A549 (cell line): ENCODE measurements around the gene RRP7A. TPM values are rescaled to one million over a fixed set of nuclear protein-coding genes. Genes with fewer than 3 reads are reported as not detected.
"Not testable (repeated sequence)": the region's sequence is repeated elsewhere in the genome, so short reads cannot be mapped to it uniquely, and the experiment has no call there.

Experiments
- ATAC-seq, 2 experiments: fragments of 200-7000 bp in 1 of 2; fragments of >200 bp in 1 of 2; cut with Nextera tagmentation in 1 of 2; cut with Tn5 transposase in 1 of 2; 3 replicates each; pipeline versions ENCODE4 v1.8.0 to v1.9.1; 2018 to 2020; ENCODE audit warnings: mild to moderate bottlenecking in 1 of 2, moderate library complexity in 1 of 2
- CTCF ChIA-PET: fragments of 300-600 bp; sonication (Branson Sonifier 250); formaldehyde crosslinking; extraction: SDS; loops from one replicate; lab custom pipeline; 2021; ENCODE audit warnings: antibody characterized with exemption, inconsistent platforms; lab: Yijun Ruan, JAX
- POLR2A ChIA-PET: fragments of 350-600 bp; formaldehyde crosslinking; extraction: SDS; loops from one replicate; lab custom pipeline; 2021; ENCODE audit warnings: antibody characterized with exemption, inconsistent platforms; lab: Yijun Ruan, JAX
- DNase-seq, 2 experiments: peaks; one replicate each; pipeline versions ENCODE4 v3.0.0 to v3.0.0-alpha.2; 2011 to 2016; ENCODE audit warnings: low read depth in 1 of 2, low spot score in 1 of 2
- FAIRE-seq: peaks from 2 replicates; lab custom pipeline; 2011; peaks lifted over from hg19 to GRCh38; lab: Jason Lieb, UNC
- H3K27ac ChIP-seq, 2 experiments: fragments of >200 bp; sonication (Bioruptor Twin); formaldehyde crosslinking; 3 replicates each; pipeline ENCODE4 v1.5.1; 2016 to 2017
- H3K4me1 ChIP-seq: fragments of >200 bp; sonication (Bioruptor Twin); formaldehyde crosslinking; 3 replicates; pipeline ENCODE4 v1.6.1; 2016
- H3K4me2 ChIP-seq: fragments of >200 bp; sonication (Bioruptor Twin); formaldehyde crosslinking; 3 replicates; pipeline ENCODE4 v1.6.1; 2016
- H3K4me3 ChIP-seq: fragments of >200 bp; sonication (Bioruptor Twin); formaldehyde crosslinking; 3 replicates; pipeline ENCODE4 v1.5.1; 2016
- H3K9me3 ChIP-seq: fragments of >200 bp; sonication (Bioruptor Twin); formaldehyde crosslinking; 3 replicates; pipeline ENCODE4 v1.6.1; 2016
- CBX2 ChIP-seq: fragments of 200-600 bp; sonication (generic); IDR thresholded peaks from 2 replicates; pipeline ENCODE4 v1.6.1; 2016; ENCODE audit warnings: low read depth, mild to moderate bottlenecking, borderline replicate concordance
- CEBPB ChIP-seq, 2 experiments: fragments of >200 bp in 1 of 2; sonication (Bioruptor Twin) in 1 of 2; formaldehyde crosslinking in 1 of 2; IDR thresholded peaks; 2 replicates each; pipeline ENCODE4 v1.6.1; 2012 to 2016
- ESRRA ChIP-seq: fragments of 150-350 bp; IDR thresholded peaks from 2 replicates; pipeline ENCODE4 v1.6.1; 2014; ENCODE audit warnings: mild to moderate bottlenecking, low read length, borderline replicate concordance
- FOSB ChIP-seq: fragments of 250-450 bp; sonication (Bioruptor Pico); IDR thresholded peaks from 2 replicates; pipeline ENCODE4 v1.5.0; 2020; ENCODE audit warnings: mild to moderate bottlenecking, moderate library complexity
- FOSL2 ChIP-seq, 2 experiments: fragments of 450-650 bp in 1 of 2; fragments of >200 bp in 1 of 2; sonication (Bioruptor Twin) in 1 of 2; formaldehyde crosslinking; IDR thresholded peaks; 2 replicates each; pipeline versions ENCODE4 v1.5.0 to v1.6.1; 2016 to 2020; ENCODE audit warnings: mild to moderate bottlenecking in 1 of 2, moderate library complexity in 1 of 2
- FOXS1 ChIP-seq: fragments of 250-450 bp; sonication (Bioruptor Pico); IDR thresholded peaks from 2 replicates; pipeline ENCODE4 v1.5.0; 2020; ENCODE audit warnings: mild to moderate bottlenecking, moderate library complexity
- GATA3 ChIP-seq: IDR thresholded peaks from 2 replicates; pipeline ENCODE4 v1.6.1; 2012; ENCODE audit warnings: borderline replicate concordance
- JUNB ChIP-seq: fragments of >200 bp; sonication (Bioruptor Twin); formaldehyde crosslinking; IDR thresholded peaks from 2 replicates; pipeline ENCODE4 v1.6.1; 2016
- KDM5A ChIP-seq: fragments of 200-600 bp; sonication (generic); IDR thresholded peaks from 2 replicates; pipeline ENCODE4 v1.6.1; 2016; ENCODE audit warnings: antibody characterized with exemption, mild to moderate bottlenecking
- MAFK ChIP-seq: fragments of 450-650 bp; IDR thresholded peaks from 2 replicates; pipeline ENCODE4 v1.6.1; 2014; ENCODE audit not compliant: partially characterized antibody
- NFE2L2 ChIP-seq: fragments of 150-350 bp; conservative IDR thresholded peaks from 2 replicates; pipeline ENCODE4 v1.6.1; 2014; ENCODE audit warnings: low read length
- NR3C1 ChIP-seq: fragments of >200 bp; sonication (Bioruptor Twin); formaldehyde crosslinking; IDR thresholded peaks from 3 replicates; pipeline ENCODE4 v1.6.1; 2017
- RCOR1 ChIP-seq: fragments of 150-350 bp; IDR thresholded peaks from 2 replicates; pipeline ENCODE4 v1.6.1; 2014; ENCODE audit warnings: antibody characterized with exemption, low read length, low read depth
- REST ChIP-seq: fragments of 200-600 bp; sonication (generic); IDR thresholded peaks from 2 replicates; pipeline ENCODE4 v1.6.1; 2016; ENCODE audit warnings: antibody characterized with exemption, mild to moderate bottlenecking, moderate library complexity
- RFX5 ChIP-seq: fragments of 450-650 bp; IDR thresholded peaks from 2 replicates; pipeline ENCODE4 v1.7.1; 2014; ENCODE audit warnings: antibody characterized with exemption, mild to moderate bottlenecking, moderate library complexity
- WGBS: methylation state at CpG from one replicate; pipeline ENCODE4 v1.1.6; 2017; ENCODE audit errors: missing lambda C conversion rate; 5-methylcytosine and 5-hydroxymethylcytosine counted together
- polyA plus RNA-seq, 4 experiments: library from polyadenylated mRNA; depleted of rRNA in 3 of 4; stranded (reverse); fragments of >200 nt; fragmentation: RNase III in 1 of 4; extraction: RNeasy Plus Mini Kit Qiagen cat#74134 plus additional on column Dnase treatment in 1 of 4; gene quantifications; 2 replicates in 3 of 4; 3 replicates in 1 of 4; pipeline ENCODE4 v1.2.3, GENCODE V29; 2011 to 2017
- TF ChIP-seq, protein P1 (sequence below): fragments of >200 bp; sonication (Bioruptor Twin); formaldehyde crosslinking; IDR thresholded peaks from 2 replicates; pipeline ENCODE4 v1.6.1; 2016
- TF ChIP-seq, protein P2 (sequence below): fragments of >200 bp; sonication (Bioruptor Twin); formaldehyde crosslinking; IDR thresholded peaks from 3 replicates; pipeline ENCODE4 v1.5.1; 2016
- TF ChIP-seq, protein P3 (sequence below): IDR thresholded peaks from 2 replicates; pipeline ENCODE4 v1.6.1; 2012

RRP7A gene
- polyA plus RNA-seq, 2 of the 4 experiments (the other 2 are of a cell fraction), result 26.5 to 37.1 TPM

GRCh38 chr22:42544686-42545085 is 25.1 kb upstream of the RRP7A start:
- no peak for FAIRE-seq
- WGBS, result 8% methylated on average over 2 of the region's 2 CpGs
- no peak overlapping the region for H3K4me2 ChIP-seq
- no peak overlapping the region for H3K4me3 ChIP-seq
- no peaks in the 10 kb centered on the region for H3K9me3 ChIP-seq
- TF ChIP-seq FOSB (CRISPR knock-in tag), result no peak
- no peak for TF ChIP-seq FOXS1 (CRISPR knock-in tag)
- TF ChIP-seq GATA3, result no peak
- TF ChIP-seq, protein P1, sequence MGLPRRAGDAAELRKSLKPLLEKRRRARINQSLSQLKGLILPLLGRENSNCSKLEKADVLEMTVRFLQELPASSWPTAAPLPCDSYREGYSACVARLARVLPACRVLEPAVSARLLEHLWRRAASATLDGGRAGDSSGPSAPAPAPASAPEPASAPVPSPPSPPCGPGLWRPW, result no peak
- no peak for TF ChIP-seq FOSL2 (IDR thresholded peaks at IDR 0.05)
- TF ChIP-seq FOSL2 (CRISPR knock-in tag; IDR thresholded peaks at IDR 0.05), result no peak
- no peak for TF ChIP-seq REST
- TF ChIP-seq CBX2, result no peak
- TF ChIP-seq KDM5A, result no peak
- TF ChIP-seq, protein P2, sequence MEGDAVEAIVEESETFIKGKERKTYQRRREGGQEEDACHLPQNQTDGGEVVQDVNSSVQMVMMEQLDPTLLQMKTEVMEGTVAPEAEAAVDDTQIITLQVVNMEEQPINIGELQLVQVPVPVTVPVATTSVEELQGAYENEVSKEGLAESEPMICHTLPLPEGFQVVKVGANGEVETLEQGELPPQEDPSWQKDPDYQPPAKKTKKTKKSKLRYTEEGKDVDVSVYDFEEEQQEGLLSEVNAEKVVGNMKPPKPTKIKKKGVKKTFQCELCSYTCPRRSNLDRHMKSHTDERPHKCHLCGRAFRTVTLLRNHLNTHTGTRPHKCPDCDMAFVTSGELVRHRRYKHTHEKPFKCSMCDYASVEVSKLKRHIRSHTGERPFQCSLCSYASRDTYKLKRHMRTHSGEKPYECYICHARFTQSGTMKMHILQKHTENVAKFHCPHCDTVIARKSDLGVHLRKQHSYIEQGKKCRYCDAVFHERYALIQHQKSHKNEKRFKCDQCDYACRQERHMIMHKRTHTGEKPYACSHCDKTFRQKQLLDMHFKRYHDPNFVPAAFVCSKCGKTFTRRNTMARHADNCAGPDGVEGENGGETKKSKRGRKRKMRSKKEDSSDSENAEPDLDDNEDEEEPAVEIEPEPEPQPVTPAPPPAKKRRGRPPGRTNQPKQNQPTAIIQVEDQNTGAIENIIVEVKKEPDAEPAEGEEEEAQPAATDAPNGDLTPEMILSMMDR, result no peak
- TF ChIP-seq NFE2L2, result no peak
- TF ChIP-seq, protein P3, sequence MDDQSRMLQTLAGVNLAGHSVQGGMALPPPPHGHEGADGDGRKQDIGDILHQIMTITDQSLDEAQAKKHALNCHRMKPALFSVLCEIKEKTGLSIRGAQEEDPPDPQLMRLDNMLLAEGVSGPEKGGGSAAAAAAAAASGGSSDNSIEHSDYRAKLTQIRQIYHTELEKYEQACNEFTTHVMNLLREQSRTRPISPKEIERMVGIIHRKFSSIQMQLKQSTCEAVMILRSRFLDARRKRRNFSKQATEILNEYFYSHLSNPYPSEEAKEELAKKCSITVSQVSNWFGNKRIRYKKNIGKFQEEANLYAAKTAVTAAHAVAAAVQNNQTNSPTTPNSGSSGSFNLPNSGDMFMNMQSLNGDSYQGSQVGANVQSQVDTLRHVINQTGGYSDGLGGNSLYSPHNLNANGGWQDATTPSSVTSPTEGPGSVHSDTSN, result no peak
- TF ChIP-seq CEBPB (IDR thresholded peaks at IDR 0.05), result no peak
- TF ChIP-seq ESRRA, result no peak
- TF ChIP-seq MAFK, result no peak
- no peak for TF ChIP-seq JUNB
- no peak for TF ChIP-seq RCOR1
- TF ChIP-seq NR3C1, result no peak
- no peak for TF ChIP-seq RFX5
- no peaks in the 10 kb centered on the region for H3K4me1 ChIP-seq
- peak; percentile 61 to 62; a peak in 4 of 6 replicates for ATAC-seq
- DNase-seq, result peak in 1 of 2 experiments; percentile 56
- H3K27ac ChIP-seq, result no peak overlapping the region
- ChIA-PET POLR2A (no interaction called here), CTCF (interaction anchor here (0.7 to 1.7 kb wide), 3 partner anchors 32 to 387 kb away, joined by 3 to 6 read pairs (median 3); no protein-coding TSS in a partner anchor)

DNA sequence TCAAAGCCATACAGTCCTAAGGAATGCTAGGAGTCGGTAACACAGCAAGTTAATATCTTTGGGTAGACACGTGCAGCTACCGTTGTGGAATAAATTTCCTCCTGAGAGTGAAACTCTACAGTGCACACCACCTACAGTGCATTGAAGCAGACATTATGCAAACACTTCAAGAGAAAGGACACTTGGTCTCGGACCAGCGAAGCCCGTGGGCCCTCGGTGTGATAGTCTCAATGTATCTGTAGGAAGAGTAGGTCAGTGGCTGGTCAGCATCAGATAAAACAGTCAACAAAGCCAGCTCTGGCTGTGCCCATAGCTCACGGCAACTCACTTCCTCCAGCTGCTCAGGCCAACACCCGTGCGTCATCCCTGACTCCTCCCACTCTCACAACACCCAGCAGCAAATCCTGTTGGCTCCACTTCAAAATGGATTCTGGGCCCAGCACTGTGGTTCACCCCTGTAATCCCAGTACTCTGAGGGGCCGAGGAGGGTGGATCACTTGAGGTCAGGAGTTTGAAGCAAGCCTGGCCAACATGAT is 19.7 kb upstream of the RRP7A start:
- H3K4me2 ChIP-seq, FAIRE-seq, H3K9me3 ChIP-seq, H3K4me3 ChIP-seq, POLR2A ChIA-PET: not testable (repeated sequence)
- peak overlapping the region in 1 of 2 experiments; percentile 52; a peak in 1 of 6 replicates for H3K27ac ChIP-seq
- DNase-seq (peak in 1 of 2 experiments; percentile 32), ATAC-seq (peak; percentile 85 to 89)
- CTCF ChIA-PET, result interaction anchor here (0.6 to 0.9 kb wide), 2 partner anchors 8 to 13 kb away, joined by 3 to 4 read pairs; no protein-coding TSS in a partner anchor
- H3K4me1 ChIP-seq, result peaks cover 10% of the 10 kb centered on the region; the same call in 2 of the 3 replicates
- WGBS, result 61% methylated on average over 8 of the region's 11 CpGs

DNA sequence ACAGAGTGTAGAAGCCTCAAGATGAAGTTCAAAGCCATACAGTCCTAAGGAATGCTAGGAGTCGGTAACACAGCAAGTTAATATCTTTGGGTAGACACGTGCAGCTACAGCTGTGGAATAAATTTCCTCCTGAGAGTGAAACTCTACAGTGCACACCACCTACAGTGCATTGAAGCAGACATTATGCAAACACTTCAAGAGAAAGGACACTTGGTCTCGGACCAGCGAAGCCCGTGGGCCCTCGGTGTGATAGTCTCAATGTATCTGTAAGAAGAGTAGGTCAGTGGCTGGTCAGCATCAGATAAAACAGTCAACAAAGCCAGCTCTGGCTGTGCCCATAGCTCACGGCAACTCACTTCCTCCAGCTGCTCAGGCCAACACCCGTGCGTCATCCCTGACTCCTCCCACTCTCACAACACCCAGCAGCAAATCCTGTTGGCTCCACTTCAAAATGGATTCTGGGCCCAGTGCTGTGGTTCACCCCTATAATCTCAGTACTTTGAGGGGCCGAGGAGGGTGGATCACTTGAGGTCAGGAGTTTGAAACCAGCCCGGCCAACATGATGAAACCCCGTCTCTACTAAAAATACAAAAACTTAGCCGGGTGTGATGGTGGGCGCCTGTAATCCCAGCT is 17.7 kb upstream of the RRP7A start:
- FAIRE-seq, result not testable (repeated sequence)
- 63% methylated on average over 13 of the region's 14 CpGs for WGBS
- CTCF ChIA-PET, result interaction anchor here (1.5 kb wide), 1 partner anchor 8 kb away, joined by 5 read pairs; no protein-coding TSS in a partner anchor

GRCh38 chr22:42536634-42537033 is 17.0 kb upstream of the RRP7A start:
- not testable (repeated sequence) for H3K4me3 ChIP-seq, ATAC-seq, DNase-seq, H3K9me3 ChIP-seq, FAIRE-seq, H3K27ac ChIP-seq, H3K4me2 ChIP-seq
- 91% methylated on average over 18 of the region's 18 CpGs for WGBS
- ChIA-PET CTCF (interaction anchor here (1.5 kb wide), 1 partner anchor 9 kb away, joined by 5 read pairs; no protein-coding TSS in a partner anchor), POLR2A (interaction anchor here (0.6 kb wide), 1 partner anchor 28 kb away, joined by 11 read pairs; no protein-coding TSS in a partner anchor)
- peaks cover 10% of the 10 kb centered on the region; the same call in 2 of the 3 replicates for H3K4me1 ChIP-seq

More for the DNA sequence above, 17.7 kb upstream of the RRP7A start:
- peak; percentile 72 to 82; a peak in 5 of 6 replicates for ATAC-seq
- peaks cover 10% of the 10 kb centered on the region; the same call in 2 of the 3 replicates for H3K4me1 ChIP-seq
- H3K4me2 ChIP-seq, result 0 out of 3 replicates have a peak overlapping the region, but pooled peaks have one; percentile 9
- POLR2A ChIA-PET, result interaction anchor here (0.6 kb wide), 1 partner anchor 29 kb away, joined by 11 read pairs; no protein-coding TSS in a partner anchor
- H3K4me3 ChIP-seq, H3K9me3 ChIP-seq, DNase-seq: not testable (repeated sequence)
- peak overlapping the region in 1 of 2 experiments; percentile 48; a peak in 1 of 6 replicates for H3K27ac ChIP-seq
